AG09309 (cell line): ENCODE data around the gene CFAP410.
"Not testable (repeated sequence)": the region's sequence is repeated elsewhere in the genome, so short reads cannot be mapped to it uniquely, and the experiment has no call there.

Source experiments
- DNase-seq: peaks from one replicate; pipeline ENCODE4 v3.0.0-alpha.2; 2010; ENCODE audit warnings: low read depth
- H3K4me3 ChIP-seq: 2 replicates; pipeline ENCODE4 v1.5.1; 2011; ENCODE audit warnings: mild to moderate bottlenecking, low read depth, low read length, moderate library complexity; ENCODE audit not compliant: control insufficient read depth
- CTCF ChIP-seq: IDR thresholded peaks from 2 replicates; pipeline ENCODE4 v1.5.1; 2011; ENCODE audit warnings: mild to moderate bottlenecking, low read depth, low read length, inconsistent platforms; ENCODE audit not compliant: insufficient read depth, control insufficient read depth; ENCODE audit errors: missing control alignments

Gene CFAP410

GRCh38 chr21:44303490-44303981, 35.7 kb downstream of the CFAP410 start:
- no peak overlapping the region for H3K4me3 ChIP-seq
- no peak for TF ChIP-seq CTCF

GRCh38 chr21:44302573-44303401, 36.4 kb downstream of the CFAP410 start:
- not testable (repeated sequence) for DNase-seq, H3K4me3 ChIP-seq

More at GRCh38 chr21:44303490-44303981, 35.7 kb downstream of the CFAP410 start:
- DNase-seq: no peak

- DNase-seq: no peak
- TF ChIP-seq CTCF: no peak
- H3K4me3 ChIP-seq: no peak overlapping the region
Measured at GRCh38 chr21:44301961-44302406, 37.2 kb downstream of the CFAP410 start.

- H3K4me3 ChIP-seq: peak overlapping the region; percentile 77
- DNase-seq: no peak
- TF ChIP-seq CTCF: no peak
Measured at GRCh38 chr21:44301141-44301540, 38.0 kb downstream of the CFAP410 start.

GRCh38 chr21:44300262-44300959, 38.8 kb downstream of the CFAP410 start:
- H3K4me3 ChIP-seq: peak overlapping the region; percentile 77
- DNase-seq: no peak
- TF ChIP-seq CTCF: no peak

GRCh38 chr21:44299458-44300261, 39.5 kb downstream of the CFAP410 start, which contains the start of gene PFKL:
Gene PFKL (plus strand): TSS chr21:44300053. CDS start chr21:44300106, 53 bp downstream.
- H3K4me3 ChIP-seq: peak within 1 kb of the TSS; percentile 77
- TF ChIP-seq CTCF: no peak
- DNase-seq: no peak

GRCh38 chr21:44299085-44299457, 40.1 kb downstream of the CFAP410 start:
- TF ChIP-seq CTCF: no peak
- peak overlapping the region; percentile 77 for H3K4me3 ChIP-seq
- no peak for DNase-seq
